ENCODE data around the gene H1-8.

DNA sequence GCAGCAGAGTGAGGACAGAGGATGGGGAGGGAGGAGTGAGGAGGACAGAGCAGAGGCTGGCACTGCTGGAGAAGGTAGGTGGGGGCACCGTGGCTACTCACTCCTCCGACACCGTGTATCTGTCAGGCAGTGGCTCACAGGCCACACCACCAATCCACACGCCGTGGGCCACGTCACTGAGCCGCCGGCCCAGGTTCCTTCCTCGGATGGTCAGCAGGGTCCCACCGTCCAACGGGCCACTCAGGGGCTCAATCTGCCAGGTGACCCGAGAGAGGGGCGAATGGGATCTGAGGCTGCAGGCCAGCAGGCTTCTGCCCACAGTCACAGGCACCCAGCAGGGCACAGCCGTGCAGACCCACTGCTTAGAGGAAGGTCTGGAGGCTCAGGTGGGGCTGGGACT lies 30.5 kb downstream of the H1-8 start:
- TF ChIP-seq, protein P1, sequence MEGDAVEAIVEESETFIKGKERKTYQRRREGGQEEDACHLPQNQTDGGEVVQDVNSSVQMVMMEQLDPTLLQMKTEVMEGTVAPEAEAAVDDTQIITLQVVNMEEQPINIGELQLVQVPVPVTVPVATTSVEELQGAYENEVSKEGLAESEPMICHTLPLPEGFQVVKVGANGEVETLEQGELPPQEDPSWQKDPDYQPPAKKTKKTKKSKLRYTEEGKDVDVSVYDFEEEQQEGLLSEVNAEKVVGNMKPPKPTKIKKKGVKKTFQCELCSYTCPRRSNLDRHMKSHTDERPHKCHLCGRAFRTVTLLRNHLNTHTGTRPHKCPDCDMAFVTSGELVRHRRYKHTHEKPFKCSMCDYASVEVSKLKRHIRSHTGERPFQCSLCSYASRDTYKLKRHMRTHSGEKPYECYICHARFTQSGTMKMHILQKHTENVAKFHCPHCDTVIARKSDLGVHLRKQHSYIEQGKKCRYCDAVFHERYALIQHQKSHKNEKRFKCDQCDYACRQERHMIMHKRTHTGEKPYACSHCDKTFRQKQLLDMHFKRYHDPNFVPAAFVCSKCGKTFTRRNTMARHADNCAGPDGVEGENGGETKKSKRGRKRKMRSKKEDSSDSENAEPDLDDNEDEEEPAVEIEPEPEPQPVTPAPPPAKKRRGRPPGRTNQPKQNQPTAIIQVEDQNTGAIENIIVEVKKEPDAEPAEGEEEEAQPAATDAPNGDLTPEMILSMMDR (IDR thresholded peaks at IDR 0.05 in 4 of 5, conservative IDR thresholded peaks at IDR 0.05 in 1 of 5) = no peak
- TF ChIP-seq POLR2A (IDR thresholded peaks at IDR 0.05) = no peak

Data from gastrocnemius medialis (tissue), 4 donors.